ENCODE data around the gene GREB1L.
"Not testable (repeated sequence)": the region's sequence is repeated elsewhere in the genome, so short reads cannot be mapped to it uniquely, and the experiment has no call there.

Gene GREB1L

DNA sequence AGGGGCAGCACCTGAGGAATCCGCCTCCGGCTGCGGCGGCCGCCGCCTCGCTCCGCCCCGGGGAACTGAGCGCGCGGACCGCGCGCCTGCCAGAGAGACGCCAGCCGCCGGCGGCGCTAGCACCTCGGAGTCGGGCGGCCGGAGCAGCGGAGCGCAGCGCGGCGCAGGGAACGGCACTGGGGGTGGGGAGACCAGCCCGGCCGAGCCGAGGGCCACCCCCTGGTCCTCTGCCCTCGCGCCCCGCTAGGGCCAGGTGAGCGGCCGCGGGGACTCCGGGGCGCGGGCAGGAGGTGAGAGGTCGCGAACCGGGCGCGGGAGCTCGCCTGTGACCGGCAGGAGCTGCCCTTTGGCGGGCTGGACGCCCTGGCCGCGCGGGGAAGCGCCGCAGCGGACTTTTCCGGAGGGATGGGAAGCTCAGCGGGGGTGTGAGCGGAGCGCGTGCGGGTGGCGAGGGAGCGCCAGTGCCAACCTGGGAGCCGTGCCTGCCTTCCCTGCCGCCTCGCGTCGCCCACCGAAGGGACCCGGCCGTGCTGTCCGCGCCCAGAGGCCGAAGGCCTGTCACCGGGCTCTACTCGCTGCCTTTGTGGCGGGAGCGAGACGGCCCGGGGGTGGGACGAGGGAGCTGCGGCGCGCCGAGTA lies at the start of gene GREB1L:
Gene GREB1L, plus strand, starts transcription at position 92 of the 639 bp plus-strand sequence. CDS start 141,287 bp downstream, outside the sequence.
- DNase-seq: peak; percentile 26

DNA sequence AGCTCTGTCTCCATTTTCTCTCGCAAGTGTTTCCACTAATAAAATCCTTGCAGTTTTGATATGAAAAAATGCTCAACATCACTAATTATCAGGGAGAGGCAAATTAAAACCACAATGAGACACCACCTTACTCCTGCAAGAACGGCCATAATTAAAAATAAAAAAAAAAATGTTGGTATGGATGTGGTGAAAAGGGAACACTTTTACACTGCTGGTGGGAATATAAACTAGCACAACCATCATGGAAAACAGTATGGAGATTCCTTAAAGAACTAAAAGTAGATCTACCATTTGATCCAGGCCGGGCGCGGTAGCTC lies 49.8 kb upstream of the GREB1L start:
- DNase-seq: no peak

DNA sequence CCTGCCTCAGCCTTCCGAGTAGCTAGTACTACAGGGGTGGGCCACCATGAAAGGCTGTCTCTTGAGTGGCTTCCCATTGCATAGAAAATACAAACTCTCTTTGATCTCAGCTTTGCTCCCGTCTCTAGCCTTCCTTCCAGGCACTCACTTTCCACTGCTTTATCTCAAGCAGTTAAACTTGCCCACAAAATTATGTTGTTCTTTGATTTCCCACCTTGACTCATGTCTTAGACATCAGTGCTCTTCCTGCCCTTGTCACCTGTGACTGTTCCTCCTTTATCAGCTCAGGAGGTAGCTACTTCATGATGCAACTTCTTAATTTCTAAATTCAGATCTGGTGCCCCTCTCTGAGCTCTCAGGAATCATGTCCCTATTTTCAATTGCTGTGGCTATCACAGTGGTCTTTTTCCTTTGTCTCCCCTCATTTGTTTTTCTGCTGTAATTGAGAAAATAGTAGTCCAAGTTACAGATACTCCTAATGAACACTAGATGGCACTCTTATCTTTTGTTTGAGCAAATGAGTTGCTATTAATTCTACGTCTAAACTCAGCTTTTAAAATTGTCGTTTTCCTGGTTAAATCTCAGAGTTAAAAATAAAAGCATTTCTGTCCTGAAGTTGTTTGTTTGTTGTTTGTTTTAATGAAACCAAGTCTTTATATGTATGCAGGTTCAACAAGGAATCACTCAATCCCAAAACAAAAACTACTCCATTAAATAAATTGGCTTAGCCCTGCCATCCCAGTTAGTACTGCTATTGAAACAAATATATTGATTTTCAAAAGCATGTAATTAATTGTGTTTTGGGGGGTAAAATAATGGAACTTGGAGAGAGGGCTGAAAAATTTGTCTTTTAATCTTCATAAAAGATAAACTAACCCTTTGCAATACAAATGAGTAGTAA lies 46.9 kb upstream of the GREB1L start:
- peak; percentile 72 for DNase-seq

DNA sequence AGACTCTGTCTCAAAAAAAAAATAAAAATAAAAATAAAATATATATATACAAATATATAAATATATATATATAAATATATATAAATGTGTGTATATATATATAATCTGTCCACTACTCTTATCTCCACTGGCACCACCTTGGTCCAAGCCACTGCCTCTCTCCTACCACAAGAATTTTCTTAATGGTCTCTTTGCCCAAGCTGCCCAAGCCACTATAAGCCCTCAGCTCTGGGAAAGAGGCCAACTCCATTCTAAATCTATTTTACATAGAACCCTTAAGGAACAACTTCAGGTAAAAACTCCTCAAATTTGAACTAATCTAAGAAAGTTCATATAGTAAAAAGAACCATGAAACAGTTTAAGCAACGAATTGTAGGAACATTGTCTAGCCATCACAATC lies 45.6 kb upstream of the GREB1L start:
- DNase-seq: no peak

DNA sequence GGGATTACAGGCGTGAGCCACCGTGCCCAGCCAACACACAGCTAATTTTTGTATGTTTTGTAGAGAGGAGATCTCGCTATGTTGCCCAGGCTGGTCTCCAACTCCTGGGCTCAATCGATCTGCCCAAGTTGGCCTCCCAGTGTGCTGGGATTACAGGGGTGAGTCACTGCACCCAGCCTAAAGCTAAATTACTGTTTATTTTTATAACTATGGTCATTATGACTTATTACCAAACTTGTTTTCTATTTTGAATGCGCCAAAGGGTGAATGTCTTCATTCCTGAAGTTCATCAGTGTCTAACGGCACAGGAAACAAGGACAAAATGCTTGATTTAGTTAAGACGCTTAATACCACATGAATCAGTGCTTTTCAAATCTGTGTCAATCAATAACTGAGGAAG lies 38.9 kb upstream of the GREB1L start:
- DNase-seq: no peak

DNA sequence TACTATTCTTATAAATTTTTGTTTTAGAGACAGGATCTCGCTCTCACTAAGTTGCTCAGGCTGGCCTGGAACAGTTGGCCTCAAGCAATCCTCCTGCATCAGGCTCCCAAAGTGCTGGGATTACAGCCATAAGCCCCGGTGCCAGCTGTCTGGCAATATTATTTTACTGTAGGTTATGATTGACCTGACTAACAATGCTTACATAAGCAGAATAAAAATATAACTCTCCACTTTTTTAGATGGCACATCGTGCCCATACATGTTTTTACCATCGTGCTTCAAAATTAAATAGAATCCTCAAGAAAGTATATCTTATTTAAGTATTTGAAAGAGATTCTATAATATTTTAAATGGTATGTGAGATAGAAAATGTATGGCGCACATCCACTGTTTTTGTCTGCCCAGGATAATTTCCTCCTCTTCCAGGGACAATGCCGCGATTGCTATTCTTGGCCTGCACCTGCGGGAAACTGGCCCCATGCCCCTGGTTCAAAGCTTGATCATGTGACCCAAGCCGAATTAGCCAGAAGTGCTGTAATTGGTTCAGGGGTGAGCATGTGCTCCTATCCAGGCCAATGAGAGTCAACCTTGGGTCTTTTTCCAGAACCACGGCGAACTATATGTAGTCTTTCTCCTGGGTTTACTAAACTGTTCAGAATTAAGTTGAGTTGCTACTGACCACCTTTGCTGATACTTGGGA lies 38.3 kb upstream of the GREB1L start:
- no peak for DNase-seq

- DNase-seq: no peak
Measured at GRCh38 chr18:21205695-21206094, 36.3 kb upstream of the GREB1L start.

GRCh38 chr18:21210278-21210677 lies 31.8 kb upstream of the GREB1L start:
- no peak for DNase-seq

- DNase-seq: no peak
Measured at GRCh38 chr18:21210784-21211183, 31.2 kb upstream of the GREB1L start.

DNA sequence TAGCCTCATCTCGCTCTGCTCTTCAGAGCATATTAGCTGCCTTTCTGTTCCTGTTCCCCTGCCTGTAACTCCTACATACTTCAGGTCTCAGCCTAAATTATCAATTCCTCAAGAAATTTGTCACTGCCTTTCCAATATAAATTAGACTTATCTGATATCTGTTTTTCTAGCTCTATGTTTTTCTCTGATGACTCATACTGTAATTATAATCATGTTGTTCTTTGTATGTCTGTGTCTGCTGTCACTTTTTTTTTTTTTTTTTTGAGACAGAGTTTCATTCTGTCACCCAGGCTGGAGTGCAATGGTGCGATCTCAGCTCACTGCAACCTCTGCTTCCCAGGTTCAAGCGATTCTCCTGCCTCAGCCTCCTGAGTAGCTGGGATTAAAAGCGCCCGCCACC lies 27.6 kb upstream of the GREB1L start:
- DNase-seq: not testable (repeated sequence)

GRCh38 chr18:21215490-21215889 lies 26.5 kb upstream of the GREB1L start:
- no peak for DNase-seq

DNA sequence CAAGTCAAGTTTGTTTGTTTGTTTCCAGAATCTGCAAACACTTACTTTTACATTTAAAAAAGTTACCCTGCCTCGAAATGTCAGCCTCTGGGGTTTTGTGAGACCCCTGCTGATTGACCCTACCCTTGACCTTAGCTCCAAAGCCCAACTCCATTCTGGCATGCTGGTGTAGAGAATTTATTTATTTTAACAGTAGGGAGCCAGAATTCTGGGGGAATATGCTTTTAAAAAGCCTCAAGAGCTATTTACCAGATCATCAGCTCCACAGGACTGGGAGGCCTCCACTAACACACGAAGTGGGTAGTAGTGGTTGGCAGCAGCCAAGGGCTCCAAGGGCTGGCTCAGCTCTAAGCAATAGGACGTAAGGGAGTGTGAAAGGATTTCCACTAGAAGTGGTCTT lies 23.2 kb upstream of the GREB1L start:
- DNase-seq: no peak

- no peak for DNase-seq
Measured at GRCh38 chr18:21230436-21230835, 11.6 kb upstream of the GREB1L start.

GRCh38 chr18:21241301-21242048 lies 557 bp upstream of the GREB1L start:
- no peak for DNase-seq

DNA sequence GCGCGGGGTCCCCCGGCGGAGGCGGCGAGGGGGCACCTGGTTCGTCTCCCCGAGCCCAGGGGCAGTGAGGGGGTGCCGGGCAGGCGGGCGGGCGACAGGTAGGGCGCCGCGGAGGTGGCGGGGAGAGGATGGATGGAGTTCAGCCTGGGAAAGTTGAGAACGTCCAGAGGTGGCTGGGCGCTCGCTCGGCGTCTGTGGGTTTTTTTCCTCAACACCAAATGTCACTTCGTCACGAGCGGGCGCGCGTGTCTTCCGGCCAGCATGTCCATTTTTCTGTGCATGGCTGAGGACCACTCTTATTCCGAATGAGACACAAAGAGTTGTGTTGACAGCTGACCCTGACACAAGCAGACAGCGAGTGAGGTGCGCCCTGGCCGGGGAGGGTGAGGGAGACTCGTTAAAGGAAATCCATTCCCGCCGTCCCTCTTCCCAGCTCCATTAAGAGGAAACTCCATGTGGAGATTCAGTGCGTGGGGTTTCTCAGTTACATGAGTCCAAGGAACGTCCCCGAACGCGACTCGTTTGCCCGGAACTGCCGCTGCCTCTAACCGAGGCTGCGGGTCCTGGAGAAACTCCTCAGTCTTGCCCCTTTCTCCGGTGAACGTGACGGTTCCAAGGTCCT lies 859 bp downstream of the GREB1L start:
- no peak for DNase-seq

- no peak for DNase-seq
Measured at GRCh38 chr18:21254576-21254975, 12.5 kb downstream of the GREB1L start.

DNA sequence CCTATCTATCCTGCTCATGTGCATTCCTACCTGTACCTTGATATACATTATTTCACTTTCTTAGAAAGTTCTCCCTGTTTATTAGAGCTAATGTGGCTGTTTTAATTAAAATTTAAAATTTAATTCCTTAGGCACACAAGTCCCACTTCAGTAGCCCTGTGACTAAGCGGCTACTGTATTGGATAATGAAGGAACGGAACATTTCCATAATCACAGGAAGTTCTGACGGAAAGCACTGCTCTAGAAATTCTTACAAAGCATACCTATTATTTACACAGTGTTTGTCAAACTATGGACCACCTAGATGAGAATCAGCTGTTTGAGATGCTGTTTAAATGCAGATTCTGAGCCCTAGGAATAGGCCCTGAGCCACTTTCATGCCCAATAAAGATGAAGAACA lies 13.2 kb downstream of the GREB1L start:
- no peak for DNase-seq

DNA sequence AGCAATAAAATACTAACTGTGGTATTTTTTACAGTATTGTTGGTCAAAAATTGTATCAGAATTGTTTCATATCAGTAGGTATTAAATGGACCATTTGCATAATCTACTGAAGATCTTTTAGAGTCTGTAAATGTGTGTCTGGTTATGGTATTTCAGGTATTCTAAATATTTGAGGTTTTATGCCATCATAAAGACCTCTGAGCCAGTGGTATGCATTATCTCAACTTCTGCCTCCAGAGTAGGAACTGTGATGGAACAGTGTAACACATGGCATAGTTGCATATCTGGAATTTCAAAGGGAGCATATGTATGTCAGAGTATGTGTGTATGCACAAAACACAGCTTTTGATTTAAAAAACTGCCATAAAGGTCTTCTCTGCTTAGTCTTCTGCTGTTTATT lies 15.4 kb downstream of the GREB1L start:
- no peak for DNase-seq

DNA sequence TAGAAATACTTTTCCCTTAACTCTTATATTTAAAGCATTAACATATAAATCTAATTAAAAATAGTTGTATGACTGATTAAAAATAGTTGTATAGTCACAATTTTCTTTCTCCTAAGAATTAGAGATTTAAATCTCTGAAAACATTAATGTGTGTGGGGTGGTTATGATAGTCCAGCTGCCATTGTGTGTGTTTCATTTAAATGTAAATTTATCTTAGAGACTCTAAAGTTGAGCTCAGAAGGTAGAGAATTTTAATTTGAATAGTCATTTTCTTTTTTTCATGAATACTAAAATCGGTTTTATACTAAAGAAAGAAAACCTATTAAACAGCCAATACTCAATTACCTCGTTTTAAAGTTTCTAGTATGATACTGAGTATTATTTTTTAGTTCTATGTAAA lies 18.6 kb downstream of the GREB1L start:
- no peak for DNase-seq

- no peak for DNase-seq
Measured at GRCh38 chr18:21261352-21261751, 19.3 kb downstream of the GREB1L start.

DNA sequence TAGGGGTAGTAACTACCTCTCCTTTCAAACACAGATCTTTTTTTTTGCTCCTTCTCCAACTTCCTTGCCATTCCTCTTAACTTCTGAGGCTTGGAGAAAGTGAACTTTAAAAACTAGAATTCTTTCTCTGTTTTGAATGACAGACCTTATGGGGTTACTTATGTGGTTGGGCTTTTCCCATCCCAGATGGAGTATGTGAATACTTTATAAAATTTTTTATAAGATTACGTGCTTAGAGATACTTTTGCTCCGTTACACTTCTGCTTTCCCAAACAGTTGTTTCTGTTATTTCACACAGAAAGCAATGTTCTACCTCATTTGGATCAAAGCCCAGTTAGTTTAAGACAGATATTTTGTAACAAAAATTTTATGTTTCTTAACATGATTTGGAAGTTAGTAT lies 20.2 kb downstream of the GREB1L start:
- DNase-seq: no peak

DNA sequence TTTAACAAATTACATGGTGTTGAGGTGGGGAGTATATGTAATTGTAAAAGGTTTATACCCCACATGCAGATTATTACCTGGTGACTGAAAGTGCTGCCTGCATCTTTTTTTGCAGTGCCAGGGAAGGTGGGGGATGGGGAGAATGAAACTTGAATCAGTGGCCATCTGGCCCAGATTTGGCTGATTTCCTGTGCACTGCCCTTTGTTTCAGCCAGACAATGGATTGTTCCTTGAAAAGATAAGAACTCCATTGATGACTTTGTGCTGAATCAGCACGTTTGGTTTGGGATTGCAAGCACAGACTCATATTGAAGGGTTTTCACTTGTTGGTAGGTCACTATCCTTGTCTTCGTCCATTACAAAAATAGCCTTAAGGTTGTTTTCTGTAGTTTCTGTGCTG lies 20.9 kb downstream of the GREB1L start:
- no peak for DNase-seq

GRCh38 chr18:21264651-21265050 lies 22.6 kb downstream of the GREB1L start:
- DNase-seq: no peak
